GM20431 (cell line): ENCODE measurements around the gene NDST1.

Experiments used
- in situ Hi-C: fragments of 300-500 bp; cut with MseI, MboI; formaldehyde crosslinking; loops from one replicate; pipeline ENCODE4 v1.15.0; 2020; ENCODE audit warnings: low sequenced_read_pairs; ENCODE audit not compliant: unreplicated experiment

The NDST1 gene

DNA sequence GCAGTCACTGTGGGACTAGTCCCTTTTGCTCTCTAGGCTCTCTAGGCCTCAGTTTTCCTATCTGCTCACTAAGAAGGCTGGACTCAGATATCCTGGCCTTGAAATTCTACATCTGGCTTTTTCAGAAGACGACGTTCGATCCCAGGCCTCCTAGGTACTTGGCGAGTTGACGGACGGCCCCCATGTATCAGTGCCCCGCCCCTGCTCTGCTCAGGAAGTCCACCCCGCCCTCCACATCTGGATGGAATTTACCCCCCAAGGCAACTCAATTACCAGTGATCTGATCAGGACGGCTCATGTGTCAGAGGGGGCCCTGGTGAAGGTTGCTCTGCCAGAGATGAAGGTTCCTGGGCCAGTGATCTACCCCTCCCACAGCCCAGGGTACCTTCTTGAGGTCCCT, 88.4 kb downstream of the NDST1 start:
- in situ Hi-C loops = no loop called here

DNA sequence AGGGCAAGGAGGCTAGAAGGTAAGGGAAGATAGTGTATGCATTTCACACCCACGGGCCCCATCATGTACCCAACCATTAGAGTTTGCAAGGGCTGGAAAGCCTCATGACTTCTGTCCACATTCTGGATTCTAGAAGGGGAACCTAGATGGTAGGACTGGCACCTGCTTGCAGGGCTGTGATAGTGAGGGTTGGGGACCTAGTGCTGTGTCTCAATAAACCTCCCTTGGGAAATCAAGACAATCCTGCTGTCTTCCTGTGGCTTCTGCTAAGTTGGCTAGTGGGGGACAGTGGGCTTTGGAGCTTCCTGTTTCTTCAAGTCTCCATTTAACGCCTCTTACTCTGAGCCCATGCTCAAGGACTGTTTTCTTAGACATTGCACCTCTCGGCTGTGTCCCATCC, 88.9 kb downstream of the NDST1 start:
- in situ Hi-C loops = no loop called here

DNA sequence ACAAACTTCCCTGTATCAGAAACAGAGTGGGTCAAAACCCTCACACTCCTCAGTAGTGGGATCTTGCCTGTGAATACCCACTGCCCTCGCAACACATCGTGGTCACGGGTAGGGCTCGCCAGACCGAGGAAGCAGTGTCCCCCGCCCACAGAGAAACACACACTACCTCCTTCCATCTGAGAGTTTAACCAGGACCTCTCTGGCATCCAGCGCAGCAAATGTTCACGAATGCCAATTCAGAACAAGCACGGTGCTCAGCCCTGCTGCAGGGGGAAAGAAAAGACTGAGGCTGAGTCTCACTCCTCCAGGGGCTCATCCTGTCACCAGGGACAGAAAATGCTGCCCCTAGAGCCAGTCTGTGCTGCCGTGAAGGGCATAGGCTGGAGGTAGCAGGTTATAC, 90.1 kb downstream of the NDST1 start:
- in situ Hi-C loops = no loop called here

DNA sequence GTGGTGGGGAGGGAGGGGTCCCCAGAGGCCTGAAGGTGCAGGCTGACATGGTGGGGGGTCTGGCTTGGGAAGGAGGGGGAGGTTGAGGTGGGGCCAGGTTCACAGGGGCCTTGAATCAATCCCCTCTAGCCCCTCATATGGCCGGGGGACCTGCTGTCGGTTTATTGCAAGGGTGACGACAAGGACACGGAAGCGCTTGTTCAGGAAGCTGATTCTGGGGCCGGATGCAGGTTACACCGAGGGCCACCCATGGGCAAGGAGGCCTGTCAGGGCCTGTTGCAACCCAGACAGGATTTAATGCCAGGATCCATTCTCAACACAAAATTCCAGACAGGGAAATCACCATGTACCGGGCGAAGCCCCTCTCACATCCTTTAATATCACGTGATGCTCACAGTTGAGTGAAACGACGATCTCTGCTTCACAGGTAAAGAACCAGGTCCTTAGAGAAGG, 90.9 kb downstream of the NDST1 start:
- in situ Hi-C loops = no loop called here

DNA sequence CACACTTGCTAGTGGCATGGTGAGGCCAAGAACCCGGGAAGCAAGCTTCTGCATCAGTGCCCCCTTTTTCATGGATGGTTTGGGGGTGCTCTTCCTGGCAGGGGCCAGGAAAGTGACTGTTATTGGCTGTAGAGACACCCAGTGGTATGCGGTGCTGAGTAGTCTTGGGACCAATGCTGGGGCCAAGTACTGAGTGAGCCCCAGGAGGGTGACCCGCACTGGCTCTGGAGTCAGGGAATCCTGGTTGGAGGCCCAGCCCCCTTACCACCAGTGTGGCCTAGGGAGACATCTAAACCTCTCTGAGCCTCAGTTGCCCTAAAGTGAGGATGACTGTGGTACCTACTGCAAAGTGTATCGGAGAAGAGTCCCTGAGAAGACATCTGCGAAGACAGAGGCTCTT, 91.3 kb downstream of the NDST1 start:
- in situ Hi-C loops = no loop called here

DNA sequence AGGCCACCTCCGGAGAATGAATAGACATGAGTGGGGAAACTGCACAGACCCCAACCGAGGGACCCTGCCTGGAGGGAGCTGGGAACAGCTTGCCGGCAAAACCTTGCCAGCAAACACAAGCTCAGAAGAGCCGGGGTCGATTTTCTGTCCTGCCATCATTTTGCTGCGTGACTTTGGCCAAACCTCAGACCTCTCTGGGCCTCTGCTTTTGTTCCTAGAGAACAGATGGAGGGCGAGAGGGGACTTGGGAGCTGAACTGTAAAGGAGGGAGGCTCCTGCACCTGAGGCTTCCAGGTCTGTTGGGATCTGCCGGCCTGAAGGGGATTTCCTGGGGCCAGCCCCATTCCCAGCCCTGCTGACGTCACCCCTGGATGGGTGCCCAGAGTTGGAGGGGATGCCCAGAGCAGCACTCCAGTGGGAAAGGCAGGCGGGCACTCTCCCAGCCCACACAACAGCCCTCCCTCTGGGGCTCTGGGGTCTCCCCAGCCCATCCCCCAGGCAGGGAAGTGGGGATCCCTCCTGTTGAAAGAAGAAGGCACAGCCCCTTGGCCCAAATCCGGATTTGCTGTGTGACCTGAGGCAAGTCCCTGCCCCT, 92.1 kb downstream of the NDST1 start:
- in situ Hi-C loops = no loop called here

DNA sequence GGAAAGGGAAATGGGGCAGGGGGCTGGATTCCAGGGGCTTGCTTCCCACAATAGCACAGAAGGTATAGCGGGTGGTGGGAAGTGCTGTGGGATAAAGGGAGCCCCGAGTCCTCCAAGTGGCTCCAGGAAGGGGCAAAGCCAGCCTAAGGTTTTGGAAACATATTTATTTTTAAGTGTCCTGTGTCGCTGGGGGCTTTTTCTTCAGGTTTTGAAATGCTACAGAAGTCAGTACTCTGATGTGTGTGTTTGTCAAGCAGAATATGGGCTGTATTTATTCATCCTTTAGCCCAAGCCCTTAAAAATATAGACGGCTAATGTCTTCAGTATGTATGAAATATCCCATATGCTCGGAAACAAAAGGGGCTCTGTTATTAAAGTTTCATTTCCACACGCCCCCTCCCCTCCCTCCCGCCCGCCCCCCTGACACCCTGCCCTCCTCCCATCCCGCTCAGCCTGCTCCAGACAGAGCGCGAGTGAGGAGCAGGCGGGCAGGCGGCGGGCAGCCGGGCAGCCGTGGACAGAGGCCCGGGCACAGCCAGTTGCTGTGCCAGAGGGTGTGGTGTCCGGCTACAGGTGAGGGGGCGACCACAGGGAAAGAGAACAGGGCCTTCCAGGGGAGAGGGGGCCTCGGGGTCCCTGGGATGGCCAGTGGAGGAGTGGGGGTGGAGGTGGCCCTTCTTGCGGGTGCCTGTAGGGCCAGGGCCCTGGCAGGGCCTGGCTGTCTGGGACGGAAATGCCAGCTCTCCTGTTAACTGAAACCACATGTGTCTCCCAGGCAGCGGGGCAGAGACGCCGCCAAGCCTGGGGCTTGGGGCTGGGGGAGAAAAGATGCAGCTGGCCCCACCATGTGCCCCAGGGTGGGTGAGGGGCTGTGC, 92.9 kb downstream of the NDST1 start:
- in situ Hi-C loops = no loop called here

DNA sequence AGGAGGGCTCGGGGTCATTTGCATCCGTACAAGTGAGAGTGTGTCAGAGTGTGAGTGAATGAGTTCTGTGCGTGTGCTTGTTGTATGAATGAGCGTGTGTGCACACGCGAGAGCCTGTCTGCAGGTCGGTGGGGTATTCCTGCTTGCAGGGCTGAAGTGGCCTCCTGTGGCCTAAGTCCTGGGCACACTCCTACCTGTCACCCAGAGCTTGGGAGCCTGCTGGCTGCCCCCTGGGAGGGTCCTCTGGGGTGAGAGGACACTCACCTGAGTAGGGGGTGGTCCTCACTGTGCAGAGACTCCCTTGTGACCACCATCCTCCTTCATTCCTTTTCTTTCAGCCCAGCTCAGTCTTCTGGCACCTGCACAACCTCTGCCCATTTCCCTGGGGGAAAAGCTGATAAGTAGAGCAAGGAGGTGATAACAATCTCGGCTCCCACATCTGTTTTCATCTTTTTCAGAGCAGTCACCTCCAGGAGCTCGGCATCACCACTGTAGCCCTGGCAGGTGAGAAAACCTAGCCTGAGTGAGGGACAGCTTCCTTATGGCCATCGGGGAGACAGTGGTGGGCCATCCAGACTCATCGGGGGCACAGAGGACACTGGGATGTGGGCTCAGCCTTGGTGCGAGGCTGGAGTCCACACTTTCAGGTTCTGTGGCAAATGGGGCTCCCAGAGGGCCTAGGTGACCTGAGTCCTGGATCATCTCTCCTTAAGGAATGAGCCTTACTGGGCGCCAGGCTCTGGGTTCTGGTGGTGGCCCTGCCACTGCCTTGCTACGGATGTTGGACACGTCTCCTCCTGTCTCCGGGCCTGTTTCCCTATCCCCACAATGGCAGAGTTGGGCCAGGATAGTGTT, 93.8 kb downstream of the NDST1 start:
- in situ Hi-C loops = no loop called here

DNA sequence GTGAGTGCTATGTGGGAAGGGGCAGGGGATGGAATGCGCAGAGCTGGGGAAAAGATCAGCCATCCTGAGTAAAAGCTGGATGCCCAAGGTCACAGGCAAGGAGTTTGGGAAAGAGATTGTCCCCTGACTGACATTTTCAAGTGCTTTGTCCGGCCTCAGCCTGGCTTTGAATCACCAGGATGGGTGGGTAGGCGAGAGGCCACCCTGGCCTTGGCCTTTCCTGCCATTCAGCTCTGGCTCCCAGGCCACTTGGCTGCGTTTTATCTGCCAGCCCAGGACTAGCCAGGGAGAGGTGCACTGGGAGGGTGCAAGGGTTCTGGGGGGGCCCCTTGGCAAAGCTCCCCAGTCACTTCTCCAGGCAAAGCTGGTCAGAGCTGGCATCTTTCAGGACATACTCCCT, 95.1 kb downstream of the NDST1 start:
- in situ Hi-C loops = no loop called here

DNA sequence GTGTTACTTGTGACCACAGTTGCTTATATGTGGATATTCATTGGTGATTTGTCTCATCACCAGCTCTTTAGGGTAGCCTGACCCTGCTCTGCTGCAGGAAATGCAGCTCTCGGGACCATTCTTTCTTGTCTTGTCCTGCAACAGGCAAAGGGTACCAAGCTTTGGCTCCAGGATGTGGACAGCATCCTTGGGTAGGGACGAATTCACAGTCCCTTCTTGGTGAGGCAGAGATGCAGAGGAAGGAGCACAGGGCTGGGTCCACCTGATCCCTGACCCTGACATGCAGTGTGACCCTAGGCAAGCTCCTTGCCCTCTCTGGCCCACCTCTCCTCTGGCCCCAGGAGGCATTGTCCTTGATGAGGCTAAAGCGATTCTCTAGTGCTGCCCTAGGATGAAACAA, 95.6 kb downstream of the NDST1 start:
- in situ Hi-C loops = no loop called here

DNA sequence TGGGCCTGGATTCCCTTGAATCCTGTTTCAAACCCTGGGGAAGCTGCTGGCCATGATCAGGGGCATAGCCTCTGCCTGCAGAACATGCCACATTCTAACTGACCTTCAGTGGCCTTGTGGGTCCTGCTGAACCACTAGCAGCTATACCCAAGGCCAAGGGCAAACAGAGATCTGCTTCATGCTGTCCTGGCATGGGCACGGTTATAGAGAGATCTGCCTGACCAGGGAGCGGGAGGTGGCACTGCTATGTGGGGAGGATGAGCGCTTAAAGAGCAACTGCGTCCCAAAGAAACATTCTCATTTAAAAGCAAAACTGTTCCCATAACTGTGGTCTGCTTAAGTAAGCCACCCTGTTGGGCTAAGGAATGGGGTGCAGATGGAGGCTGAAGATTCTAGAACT, 96.1 kb downstream of the NDST1 start:
- in situ Hi-C loops = no loop called here

DNA sequence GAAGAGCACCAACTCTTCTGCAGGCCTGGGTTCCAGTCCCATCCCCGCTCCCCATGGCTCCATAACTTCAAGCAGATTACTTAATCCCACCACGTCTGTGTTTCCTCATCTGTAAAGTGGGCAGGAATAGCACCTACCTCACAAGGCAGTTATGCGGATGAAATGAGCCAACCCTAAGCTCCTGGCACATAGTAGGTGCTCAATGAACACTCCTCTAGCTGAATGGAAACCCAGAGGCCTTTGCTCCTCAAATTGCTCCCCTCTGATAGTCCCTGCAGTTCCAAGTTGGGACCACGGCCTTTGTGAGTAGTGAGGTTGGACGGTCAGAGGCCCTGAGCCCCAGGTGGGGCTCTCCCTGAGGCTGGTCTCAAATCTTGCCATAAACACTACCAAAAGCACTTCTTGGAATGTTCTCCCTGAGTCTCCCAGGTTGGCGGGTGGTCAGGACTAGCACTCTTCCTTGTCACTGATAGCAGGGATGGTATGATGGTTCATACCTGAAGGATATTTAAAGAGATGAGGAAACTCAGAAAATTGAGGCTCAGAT, 97.0 kb downstream of the NDST1 start:
- in situ Hi-C loops = no loop called here

DNA sequence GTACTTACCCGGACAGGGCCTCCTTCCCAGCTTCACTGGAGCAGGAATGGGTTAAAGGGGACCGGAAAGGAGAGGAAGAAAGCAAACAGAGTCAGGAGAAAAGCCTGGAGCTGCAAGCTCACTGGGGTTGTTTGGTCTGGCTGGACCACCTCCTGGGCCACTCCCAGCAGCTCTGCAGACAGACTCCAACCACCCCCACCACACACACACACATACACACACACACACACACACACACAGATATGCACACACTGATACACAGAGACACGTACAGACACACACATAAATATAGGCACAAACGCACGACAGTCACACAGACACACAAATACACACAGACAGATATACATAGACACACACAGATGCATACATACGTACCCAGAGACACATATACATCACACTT, 97.6 kb downstream of the NDST1 start:
- in situ Hi-C loops = no loop called here

DNA sequence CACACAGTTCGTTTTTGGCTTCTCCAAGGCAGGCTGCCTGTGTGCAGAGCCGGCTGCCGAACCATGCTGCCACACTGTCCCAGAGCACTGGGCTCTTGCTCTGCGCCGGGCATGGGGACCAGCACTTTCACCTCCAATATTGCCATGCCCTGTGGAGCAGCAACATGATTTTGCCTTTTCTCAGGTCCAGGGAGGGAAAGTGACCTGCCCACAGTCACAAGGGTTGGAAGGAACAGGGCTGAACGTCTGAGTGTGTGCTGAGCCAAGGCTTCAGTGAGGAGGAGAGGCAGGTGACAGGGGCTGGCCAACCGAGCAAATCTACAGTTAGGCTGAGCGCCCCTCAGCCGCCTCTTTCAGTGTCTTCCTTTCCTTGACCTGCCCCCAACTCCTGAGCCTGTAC, 98.5 kb downstream of the NDST1 start:
- in situ Hi-C loops = no loop called here

DNA sequence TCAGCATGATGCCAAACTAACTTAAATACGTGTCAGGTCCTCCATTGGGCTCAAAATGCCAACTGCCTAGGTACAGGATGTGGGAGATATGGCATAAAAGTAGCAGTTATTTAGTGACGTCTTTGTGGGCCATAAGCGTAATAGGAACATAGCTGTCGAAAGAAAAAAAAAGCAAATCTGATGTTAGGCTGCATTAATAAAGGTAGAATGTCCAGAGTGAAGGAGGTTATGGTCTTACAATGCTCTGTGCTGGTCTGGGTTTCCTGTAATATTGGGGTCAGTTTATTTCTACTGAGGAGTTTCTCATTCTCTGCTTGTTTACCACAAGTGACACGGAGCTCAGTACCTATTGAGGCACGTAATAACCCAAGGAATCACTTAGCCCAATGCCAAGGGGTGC, 99.2 kb downstream of the NDST1 start:
- in situ Hi-C loops = no loop called here
